ENCODE results near the gene BMP2.

Gene BMP2

DNA sequence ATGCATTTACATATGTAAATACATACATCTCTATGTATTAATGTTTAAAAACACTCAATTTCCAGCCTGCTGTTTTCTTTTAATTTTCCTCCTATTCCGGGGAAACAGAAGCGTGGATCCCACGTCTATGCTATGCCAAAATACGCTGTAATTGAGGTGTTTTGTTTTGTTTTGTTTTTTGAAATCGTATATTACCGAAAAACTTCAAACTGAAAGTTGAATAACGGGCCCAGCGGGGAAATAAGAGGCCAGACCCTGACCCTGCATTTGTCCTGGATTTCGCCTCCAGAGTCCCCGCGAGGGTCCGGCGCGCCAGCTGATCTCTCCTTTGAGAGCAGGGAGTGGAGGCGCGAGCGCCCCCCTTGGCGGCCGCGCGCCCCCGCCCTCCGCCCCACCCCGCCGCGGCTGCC, 355 bp upstream of the BMP2 start:
- no peak for DNase-seq
- Histone ChIP-seq H3K9me3 (ENCODE audit: control insufficient read depth, low read length) (no peaks in the 10 kb centered on the region), H3K27ac (ENCODE audit: insufficient read depth, low read length, poor library complexity, severe bottlenecking) (no peak overlapping the region), H3K4me1 (ENCODE audit: control insufficient read depth, insufficient read depth, low read length, poor library complexity, severe bottlenecking) (no peaks in the 10 kb centered on the region), H3K27me3 (replicated peaks; ENCODE audit: control insufficient read depth, insufficient read depth, low read length, poor library complexity, severe bottlenecking) (no peaks in the 10 kb centered on the region), H3K36me3 (ENCODE audit: control insufficient read depth, insufficient read depth, low read length) (no peaks in the 10 kb centered on the region), H3K4me3 (ENCODE audit: insufficient read depth, low read depth, low read length, poor library complexity, severe bottlenecking) (no peak overlapping the region)

DNA sequence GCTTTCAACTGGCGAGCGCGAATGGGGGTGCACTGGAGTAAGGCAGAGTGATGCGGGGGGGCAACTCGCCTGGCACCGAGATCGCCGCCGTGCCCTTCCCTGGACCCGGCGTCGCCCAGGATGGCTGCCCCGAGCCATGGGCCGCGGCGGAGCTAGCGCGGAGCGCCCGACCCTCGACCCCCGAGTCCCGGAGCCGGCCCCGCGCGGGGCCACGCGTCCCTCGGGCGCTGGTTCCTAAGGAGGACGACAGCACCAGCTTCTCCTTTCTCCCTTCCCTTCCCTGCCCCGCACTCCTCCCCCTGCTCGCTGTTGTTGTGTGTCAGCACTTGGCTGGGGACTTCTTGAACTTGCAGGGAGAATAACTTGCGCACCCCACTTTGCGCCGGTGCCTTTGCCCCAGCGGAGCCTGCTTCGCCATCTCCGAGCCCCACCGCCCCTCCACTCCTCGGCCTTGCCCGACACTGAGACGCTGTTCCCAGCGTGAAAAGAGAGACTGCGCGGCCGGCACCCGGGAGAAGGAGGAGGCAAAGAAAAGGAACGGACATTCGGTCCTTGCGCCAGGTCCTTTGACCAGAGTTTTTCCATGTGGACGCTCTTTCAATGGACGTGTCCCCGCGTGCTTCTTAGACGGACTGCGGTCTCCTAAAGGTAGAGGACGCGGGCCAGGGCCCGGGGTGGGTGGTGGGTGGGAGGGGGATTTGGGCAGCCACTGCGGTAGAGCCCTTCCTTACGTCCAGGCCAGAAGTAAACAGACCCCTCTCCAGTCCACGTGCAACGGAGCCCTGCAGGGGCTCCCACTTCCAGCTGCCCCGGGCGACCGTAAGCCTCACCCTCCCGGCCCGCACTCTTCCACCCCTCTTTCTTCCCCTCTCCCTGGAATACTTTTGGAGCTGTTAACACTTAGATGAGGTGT, 998 bp downstream of the BMP2 start:
- no peaks in the 10 kb centered on the region for H3K27me3 ChIP-seq (replicated peaks; ENCODE audit: control insufficient read depth, insufficient read depth, low read length, poor library complexity, severe bottlenecking)
- DNase-seq = no peak
- H3K9me3 ChIP-seq (ENCODE audit: control insufficient read depth, low read length) = no peaks in the 10 kb centered on the region
- H3K4me3 ChIP-seq (ENCODE audit: insufficient read depth, low read depth, low read length, poor library complexity, severe bottlenecking) = no peak overlapping the region
- H3K4me1 ChIP-seq (ENCODE audit: control insufficient read depth, insufficient read depth, low read length, poor library complexity, severe bottlenecking) = no peaks in the 10 kb centered on the region
- no peak overlapping the region for H3K27ac ChIP-seq (ENCODE audit: insufficient read depth, low read length, poor library complexity, severe bottlenecking)
- H3K36me3 ChIP-seq (ENCODE audit: control insufficient read depth, insufficient read depth, low read length) = no peaks in the 10 kb centered on the region

- Histone ChIP-seq H3K4me1 (ENCODE audit: control insufficient read depth, insufficient read depth, low read length, poor library complexity, severe bottlenecking) (no peaks in the 10 kb centered on the region), H3K36me3 (ENCODE audit: control insufficient read depth, insufficient read depth, low read length) (no peaks in the 10 kb centered on the region), H3K27me3 (replicated peaks; ENCODE audit: control insufficient read depth, insufficient read depth, low read length, poor library complexity, severe bottlenecking) (no peaks in the 10 kb centered on the region), H3K27ac (ENCODE audit: insufficient read depth, low read length, poor library complexity, severe bottlenecking) (no peak overlapping the region), H3K9me3 (ENCODE audit: control insufficient read depth, low read length) (no peaks in the 10 kb centered on the region), H3K4me3 (ENCODE audit: insufficient read depth, low read depth, low read length, poor library complexity, severe bottlenecking) (no peak overlapping the region)
- no peak for DNase-seq
Measured at GRCh38 chr20:6769903-6770785, 2.7 kb downstream of the BMP2 start.

GRCh38 chr20:6770786-6771100, 3.3 kb downstream of the BMP2 start:
- no peaks in the 10 kb centered on the region for H3K4me1 ChIP-seq (ENCODE audit: control insufficient read depth, insufficient read depth, low read length, poor library complexity, severe bottlenecking)
- no peak for DNase-seq
- H3K9me3 ChIP-seq (ENCODE audit: control insufficient read depth, low read length) = no peaks in the 10 kb centered on the region
- no peaks in the 10 kb centered on the region for H3K36me3 ChIP-seq (ENCODE audit: control insufficient read depth, insufficient read depth, low read length)
- H3K27me3 ChIP-seq (replicated peaks; ENCODE audit: control insufficient read depth, insufficient read depth, low read length, poor library complexity, severe bottlenecking) = no peaks in the 10 kb centered on the region
- no peak overlapping the region for H3K4me3 ChIP-seq (ENCODE audit: insufficient read depth, low read depth, low read length, poor library complexity, severe bottlenecking)
- H3K27ac ChIP-seq (ENCODE audit: insufficient read depth, low read length, poor library complexity, severe bottlenecking) = no peak overlapping the region

DNA sequence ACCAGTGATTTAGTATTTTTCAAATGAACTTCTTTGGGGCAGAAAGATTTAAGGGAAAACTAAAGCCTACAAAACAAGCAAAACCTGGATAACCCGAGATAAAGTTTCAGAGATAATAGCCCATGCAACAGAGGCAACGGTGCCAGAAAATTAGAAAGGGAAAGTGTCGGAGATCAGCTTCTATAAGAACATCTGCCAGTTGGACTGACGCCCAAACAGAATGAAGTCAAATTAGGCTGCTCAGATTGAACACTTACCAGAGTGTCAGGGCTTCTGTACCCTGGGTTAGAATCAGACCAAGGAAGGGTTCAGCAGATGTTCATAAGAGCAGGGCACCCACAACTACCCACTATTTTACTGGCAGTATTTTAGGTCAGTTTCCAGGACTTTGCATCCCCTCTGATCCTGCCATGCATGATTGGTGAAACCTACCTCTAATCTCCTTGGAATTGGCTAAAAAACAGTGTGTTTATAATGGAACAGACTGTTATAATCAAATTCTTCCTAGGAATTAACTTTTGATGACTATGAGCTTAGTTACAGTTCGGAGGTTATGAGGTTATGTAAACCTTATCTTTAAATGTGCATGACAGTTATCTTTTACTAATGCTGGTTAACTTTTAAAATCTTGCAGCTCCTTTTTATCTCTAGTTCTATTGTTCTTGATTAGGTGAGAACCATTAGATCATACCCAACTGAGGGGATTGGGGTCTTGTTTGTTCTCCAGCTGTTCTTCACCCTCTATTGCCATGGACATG, 13.1 kb downstream of the BMP2 start:
- H3K27ac ChIP-seq (ENCODE audit: insufficient read depth, low read length, poor library complexity, severe bottlenecking) = no peak overlapping the region
- no peaks in the 10 kb centered on the region for H3K9me3 ChIP-seq (ENCODE audit: control insufficient read depth, low read length)
- no peaks in the 10 kb centered on the region for H3K27me3 ChIP-seq (replicated peaks; ENCODE audit: control insufficient read depth, insufficient read depth, low read length, poor library complexity, severe bottlenecking)
- no peaks in the 10 kb centered on the region for H3K4me1 ChIP-seq (ENCODE audit: control insufficient read depth, insufficient read depth, low read length, poor library complexity, severe bottlenecking)
- H3K4me3 ChIP-seq (ENCODE audit: insufficient read depth, low read depth, low read length, poor library complexity, severe bottlenecking) = no peak overlapping the region
- no peak for DNase-seq
- no peaks in the 10 kb centered on the region for H3K36me3 ChIP-seq (ENCODE audit: control insufficient read depth, insufficient read depth, low read length)

GRCh38 chr20:6783752-6784151, 16.3 kb downstream of the BMP2 start:
- Histone ChIP-seq H3K27ac (ENCODE audit: insufficient read depth, low read length, poor library complexity, severe bottlenecking) (no peak overlapping the region), H3K4me3 (ENCODE audit: insufficient read depth, low read depth, low read length, poor library complexity, severe bottlenecking) (no peak overlapping the region), H3K27me3 (replicated peaks; ENCODE audit: control insufficient read depth, insufficient read depth, low read length, poor library complexity, severe bottlenecking) (no peaks in the 10 kb centered on the region), H3K9me3 (ENCODE audit: control insufficient read depth, low read length) (no peaks in the 10 kb centered on the region), H3K4me1 (ENCODE audit: control insufficient read depth, insufficient read depth, low read length, poor library complexity, severe bottlenecking) (no peaks in the 10 kb centered on the region), H3K36me3 (ENCODE audit: control insufficient read depth, insufficient read depth, low read length) (no peaks in the 10 kb centered on the region)
- no peak for DNase-seq

GRCh38 chr20:6784210-6784631, 16.7 kb downstream of the BMP2 start:
- H3K4me3 ChIP-seq (ENCODE audit: insufficient read depth, low read depth, low read length, poor library complexity, severe bottlenecking) = no peak overlapping the region
- no peaks in the 10 kb centered on the region for H3K9me3 ChIP-seq (ENCODE audit: control insufficient read depth, low read length)
- H3K36me3 ChIP-seq (ENCODE audit: control insufficient read depth, insufficient read depth, low read length) = no peaks in the 10 kb centered on the region
- no peaks in the 10 kb centered on the region for H3K4me1 ChIP-seq (ENCODE audit: control insufficient read depth, insufficient read depth, low read length, poor library complexity, severe bottlenecking)
- H3K27me3 ChIP-seq (replicated peaks; ENCODE audit: control insufficient read depth, insufficient read depth, low read length, poor library complexity, severe bottlenecking) = no peaks in the 10 kb centered on the region
- no peak for DNase-seq
- no peak overlapping the region for H3K27ac ChIP-seq (ENCODE audit: insufficient read depth, low read length, poor library complexity, severe bottlenecking)

- Histone ChIP-seq H3K4me1 (ENCODE audit: control insufficient read depth, insufficient read depth, low read length, poor library complexity, severe bottlenecking) (no peaks in the 10 kb centered on the region), H3K36me3 (ENCODE audit: control insufficient read depth, insufficient read depth, low read length) (no peaks in the 10 kb centered on the region), H3K4me3 (ENCODE audit: insufficient read depth, low read depth, low read length, poor library complexity, severe bottlenecking) (no peak overlapping the region), H3K27me3 (replicated peaks; ENCODE audit: control insufficient read depth, insufficient read depth, low read length, poor library complexity, severe bottlenecking) (no peaks in the 10 kb centered on the region), H3K9me3 (ENCODE audit: control insufficient read depth, low read length) (no peaks in the 10 kb centered on the region), H3K27ac (ENCODE audit: insufficient read depth, low read length, poor library complexity, severe bottlenecking) (no peak overlapping the region)
- DNase-seq = no peak
Measured at GRCh38 chr20:6784767-6785166, 17.3 kb downstream of the BMP2 start.

- H3K4me1 ChIP-seq (ENCODE audit: control insufficient read depth, insufficient read depth, low read length, poor library complexity, severe bottlenecking) = no peaks in the 10 kb centered on the region
- no peaks in the 10 kb centered on the region for H3K36me3 ChIP-seq (ENCODE audit: control insufficient read depth, insufficient read depth, low read length)
- no peak overlapping the region for H3K27ac ChIP-seq (ENCODE audit: insufficient read depth, low read length, poor library complexity, severe bottlenecking)
- no peak overlapping the region for H3K4me3 ChIP-seq (ENCODE audit: insufficient read depth, low read depth, low read length, poor library complexity, severe bottlenecking)
- H3K9me3 ChIP-seq (ENCODE audit: control insufficient read depth, low read length) = no peaks in the 10 kb centered on the region
- no peak for DNase-seq
- no peaks in the 10 kb centered on the region for H3K27me3 ChIP-seq (replicated peaks; ENCODE audit: control insufficient read depth, insufficient read depth, low read length, poor library complexity, severe bottlenecking)
Measured at GRCh38 chr20:6786548-6786947, 19.1 kb downstream of the BMP2 start.

Data from effector memory CD4-positive, alpha-beta T cell (primary cell).